HEK293 (cell line): ENCODE data around the gene MFSD11.
"Not testable (repeated sequence)": the region's sequence is repeated elsewhere in the genome, so short reads cannot be mapped to it uniquely, and the experiment has no call there.

ENCODE experiments used
- CTCF ChIA-PET: fragments of 350-600 bp; formaldehyde crosslinking; extraction: SDS; loops from one replicate; lab custom pipeline; 2021; ENCODE audit warnings: antibody characterized with exemption; lab: Yijun Ruan, JAX
- POLR2A ChIA-PET: fragments of 300-600 bp; formaldehyde crosslinking; extraction: SDS; loops from one replicate; lab custom pipeline; 2020; ENCODE audit warnings: antibody characterized with exemption, inconsistent platforms; lab: Yijun Ruan, JAX
- H3K27ac ChIP-seq: fragments of 200-500 bp; sonication (Bioruptor generic); 2 replicates; pipeline ENCODE4 v1.5.1; 2014; ENCODE audit warnings: low read depth, low read length, control low read depth, inconsistent platforms; ENCODE audit errors: extremely low read depth
- H3K36me3 ChIP-seq, 2 experiments: fragments of 200-500 bp in 1 of 2; sonication (Bioruptor generic) in 1 of 2; 1 replicate in 1 of 2; 2 replicates in 1 of 2; pipeline ENCODE4 v1.5.1; 2014 to 2017; ENCODE audit warnings: inconsistent platforms in 2 of 2, low read length in 2 of 2; ENCODE audit not compliant: control insufficient read depth in 2 of 2, insufficient read depth in 1 of 2
- H3K4me1 ChIP-seq: fragments of 200-500 bp; sonication (Bioruptor generic); 2 replicates; pipeline ENCODE4 v1.5.1; 2014; ENCODE audit warnings: mild to moderate bottlenecking, low read length, inconsistent platforms; ENCODE audit not compliant: control insufficient read depth, insufficient read depth
- H3K4me3 ChIP-seq: 2 replicates; pipeline ENCODE4 v1.5.1; 2011; ENCODE audit warnings: low read depth, mild to moderate bottlenecking, control low read depth, low read length, moderate library complexity
- H3K9me3 ChIP-seq: fragments of 200-500 bp; sonication (Bioruptor generic); 2 replicates; pipeline ENCODE4 v1.5.1; 2014; ENCODE audit warnings: low read depth, low read length, inconsistent platforms; ENCODE audit not compliant: control insufficient read depth, insufficient read depth
- OSR2 ChIP-seq: fragments of 450-650 bp; formaldehyde crosslinking; IDR thresholded peaks from 2 replicates; pipeline ENCODE4 v1.5.1; 2016; ENCODE audit warnings: missing biosample characterization, missing genetic modification characterization
- SCRT1 ChIP-seq: fragments of 450-650 bp; formaldehyde crosslinking; IDR thresholded peaks from 2 replicates; pipeline ENCODE4 v1.5.1; 2016; ENCODE audit warnings: missing biosample characterization, missing genetic modification characterization, borderline replicate concordance
- SCRT2 ChIP-seq: fragments of 450-650 bp; formaldehyde crosslinking; IDR thresholded peaks from 2 replicates; pipeline ENCODE4 v1.5.1; 2016; ENCODE audit warnings: missing biosample characterization, missing genetic modification characterization
- SP2 ChIP-seq: fragments of 450-650 bp; formaldehyde crosslinking; IDR thresholded peaks from 2 replicates; pipeline ENCODE4 v1.5.1; 2016; ENCODE audit warnings: missing biosample characterization, missing genetic modification characterization
- WT1 ChIP-seq: fragments of 450-650 bp; formaldehyde crosslinking; IDR thresholded peaks from 2 replicates; pipeline ENCODE4 v1.5.1; 2016; ENCODE audit warnings: missing biosample characterization, missing genetic modification characterization
- ZBTB17 ChIP-seq: fragments of 450-650 bp; formaldehyde crosslinking; IDR thresholded peaks from 2 replicates; pipeline ENCODE4 v1.5.1; 2016; ENCODE audit warnings: missing biosample characterization, missing genetic modification characterization
- ZBTB8A ChIP-seq: fragments of 450-650 bp; formaldehyde crosslinking; IDR thresholded peaks from 2 replicates; pipeline ENCODE4 v1.5.1; 2016; ENCODE audit warnings: missing biosample characterization, missing genetic modification characterization
- ZNF146 ChIP-seq: fragments of 450-650 bp; formaldehyde crosslinking; IDR thresholded peaks from 2 replicates; pipeline ENCODE4 v1.5.1; 2016; ENCODE audit warnings: missing biosample characterization, missing genetic modification characterization
- ZNF335 ChIP-seq: fragments of 450-650 bp; formaldehyde crosslinking; conservative IDR thresholded peaks from 2 replicates; pipeline ENCODE4 v1.5.1; 2016; ENCODE audit warnings: missing biosample characterization, missing genetic modification characterization
- ZNF362 ChIP-seq: fragments of 450-650 bp; formaldehyde crosslinking; IDR thresholded peaks from 2 replicates; pipeline ENCODE4 v1.5.1; 2016; ENCODE audit warnings: missing biosample characterization, missing genetic modification characterization
- ZNF433 ChIP-seq: fragments of 450-650 bp; formaldehyde crosslinking; IDR thresholded peaks from 2 replicates; pipeline ENCODE4 v1.5.1; 2016; ENCODE audit warnings: missing biosample characterization, missing genetic modification characterization, low read depth
- ZNF449 ChIP-seq: fragments of 450-650 bp; formaldehyde crosslinking; IDR thresholded peaks from 2 replicates; pipeline ENCODE4 v1.5.1; 2017; ENCODE audit warnings: missing biosample characterization, mild to moderate bottlenecking, missing genetic modification characterization, moderate library complexity
- ZNF518A ChIP-seq: fragments of 450-650 bp; formaldehyde crosslinking; conservative IDR thresholded peaks from 2 replicates; pipeline ENCODE4 v1.5.1; 2016; ENCODE audit warnings: low read depth, missing biosample characterization, missing genetic modification characterization
- ZNF600 ChIP-seq: fragments of 450-650 bp; formaldehyde crosslinking; IDR thresholded peaks from 2 replicates; pipeline ENCODE4 v1.5.1; 2016; ENCODE audit warnings: missing biosample characterization, missing genetic modification characterization
- ZNF621 ChIP-seq: fragments of 450-650 bp; formaldehyde crosslinking; IDR thresholded peaks from 2 replicates; pipeline ENCODE4 v1.5.1; 2017; ENCODE audit warnings: missing biosample characterization, missing genetic modification characterization
- ZNF664 ChIP-seq: fragments of 450-650 bp; formaldehyde crosslinking; IDR thresholded peaks from 2 replicates; pipeline ENCODE4 v1.5.1; 2016; ENCODE audit warnings: missing biosample characterization, missing genetic modification characterization
- ZNF785 ChIP-seq: fragments of 450-650 bp; formaldehyde crosslinking; IDR thresholded peaks from 2 replicates; pipeline ENCODE4 v1.5.1; 2016; ENCODE audit warnings: missing biosample characterization, missing genetic modification characterization

The MFSD11 gene

GRCh38 chr17:76727745-76728456, 10.0 kb upstream of the MFSD11 start (continued):
- TF ChIP-seq ZNF433 (tag by site-specific recombination) (no peak), ZNF335 (tag by site-specific recombination) (no peak), ZNF600 (tag by site-specific recombination) (0 out of 2 replicates have a peak, but pooled peaks have one; percentile 41), WT1 (tag by site-specific recombination) (peak; percentile 8; the same call in 1 of the 2 replicates), ZNF785 (tag by site-specific recombination) (no peak), ZNF518A (no peak), ZNF621 (tag by site-specific recombination) (no peak), OSR2 (tag by site-specific recombination) (no peak), ZBTB8A (tag by site-specific recombination) (peak; percentile 42; the same call in 1 of the 2 replicates), SP2 (tag by site-specific recombination) (peak; percentile 33; the same call in 1 of the 2 replicates), ZNF449 (tag by site-specific recombination) (no peak)
- TF ChIP-seq, all 188 proteins: peak for 8

GRCh38 chr17:76731800-76732733, 5.9 kb upstream of the MFSD11 start:
- Histone ChIP-seq H3K36me3 (peaks cover 40 to 66% of the 10 kb centered on the region in 2 experiments), H3K27ac (0 out of 2 replicates have a peak overlapping the region, but pooled peaks have one; percentile 3), H3K4me1 (peaks cover 17% of the 10 kb centered on the region)
- ChIA-PET POLR2A (interaction anchor here (0.5 to 2.0 kb wide), 8 partner anchors 9 to 51 kb away, joined by 3 to 7 read pairs (median 6); no protein-coding TSS in a partner anchor), CTCF (interaction anchor here (0.7 to 2.8 kb wide), 3 partner anchors 17 to 808 kb away, joined by 3 to 13 read pairs (median 4); no protein-coding TSS in a partner anchor)
- not testable (repeated sequence) for H3K9me3 ChIP-seq, H3K4me3 ChIP-seq
- TF ChIP-seq ZNF664 (tag by site-specific recombination) = 0 out of 2 replicates have a peak, but pooled peaks have one; percentile 7
- peak; percentile 3; the same call in 1 of the 2 replicates for TF ChIP-seq ZNF146 (tag by site-specific recombination)
- TF ChIP-seq ZNF362 (tag by site-specific recombination) = 0 out of 2 replicates have a peak, but pooled peaks have one; percentile 17
- TF ChIP-seq SCRT2 (tag by site-specific recombination) = peak; percentile 72
- 0 out of 2 replicates have a peak, but pooled peaks have one; percentile 25 for TF ChIP-seq ZBTB17 (tag by site-specific recombination)
- TF ChIP-seq SCRT1 (tag by site-specific recombination) = peak; percentile 100
